PC-9 (cell line): ENCODE data around the gene GPSM1. TPM values are rescaled to one million over a fixed set of nuclear protein-coding genes. Genes with fewer than 3 reads are reported as not detected.

Experiments
- BruUV-seq: library from RNA; stranded (reverse); fragments of 400-500 nt; replicated peaks from 2 replicates; lab custom pipeline; 2021; lab: Mats Ljungman, UMichigan
- CTCF ChIA-PET: fragments of 300-600 bp; sonication (Branson Sonifier 250); formaldehyde crosslinking; loops from one replicate; lab custom pipeline; 2022; ENCODE audit warnings: antibody characterized with exemption; lab: Charles Lee
- POLR2A ChIA-PET: fragments of 300-600 bp; sonication (Branson Sonifier 250); formaldehyde crosslinking; loops from one replicate; lab custom pipeline; 2022; ENCODE audit warnings: antibody characterized with exemption; ENCODE audit not compliant: unreplicated experiment; lab: Charles Lee
- DNase-seq, 2 experiments: peaks; one replicate each; pipeline versions ENCODE4 v3.0.0 to v3.0.0-alpha.2; 2015 to 2022; ENCODE audit warnings: mixed read lengths in 1 of 2
- H2AFZ ChIP-seq: fragments of 200-600 bp; sonication (generic); 2 replicates; pipeline ENCODE4 v1.8.1; 2017; ENCODE audit warnings: antibody characterized with exemption
- H3F3A ChIP-seq: fragments of 200-600 bp; sonication (generic); 2 replicates; pipeline ENCODE4 v1.8.1; 2017; ENCODE audit warnings: antibody characterized with exemption, mild to moderate bottlenecking, low read depth; ENCODE audit not compliant: insufficient read depth
- H3K27ac ChIP-seq: fragments of 200-600 bp; sonication (generic); 2 replicates; pipeline ENCODE4 v1.6.1; 2016; ENCODE audit warnings: mixed run types
- H3K27me3 ChIP-seq: fragments of 200-600 bp; sonication (generic); 2 replicates; pipeline ENCODE4 v1.6.1; 2016; ENCODE audit warnings: low read depth, mixed run types; ENCODE audit not compliant: insufficient read depth
- H3K36me3 ChIP-seq: fragments of 200-600 bp; sonication (generic); 2 replicates; pipeline ENCODE4 v1.6.1; 2016; ENCODE audit warnings: low read depth, mixed run types
- H3K4me1 ChIP-seq: fragments of 200-600 bp; sonication (generic); replicated peaks from 2 replicates; pipeline ENCODE4 v1.6.1; 2016; ENCODE audit warnings: mixed run types; ENCODE audit not compliant: insufficient read depth
- H3K4me2 ChIP-seq: fragments of 200-600 bp; sonication (generic); 2 replicates; pipeline ENCODE4 v1.6.1; 2017; ENCODE audit warnings: mixed run types
- H3K4me3 ChIP-seq: fragments of 200-600 bp; sonication (generic); 2 replicates; pipeline ENCODE4 v1.6.1; 2016; ENCODE audit warnings: mixed run types
- H3K79me2 ChIP-seq: fragments of 200-600 bp; sonication (generic); 2 replicates; pipeline ENCODE4 v1.6.1; 2017; ENCODE audit warnings: low read depth, mixed run types
- H3K9me2 ChIP-seq: fragments of 200-600 bp; sonication (generic); 2 replicates; pipeline ENCODE4 v1.8.1; 2017; ENCODE audit warnings: mild to moderate bottlenecking; ENCODE audit not compliant: insufficient read depth
- H3K9me3 ChIP-seq: fragments of 200-600 bp; sonication (generic); 2 replicates; pipeline ENCODE4 v1.8.1; 2016; ENCODE audit warnings: low read depth; ENCODE audit not compliant: insufficient read depth
- H4K20me1 ChIP-seq: fragments of 200-600 bp; sonication (generic); 2 replicates; pipeline ENCODE4 v1.8.1; 2017; ENCODE audit not compliant: insufficient read depth
- CTCF ChIP-seq: fragments of 200-600 bp; sonication (generic); conservative IDR thresholded peaks from 2 replicates; pipeline ENCODE4 v1.6.1; 2017; ENCODE audit warnings: mixed run types, antibody characterized with exemption, mild to moderate bottlenecking, moderate library complexity
- EZH2 ChIP-seq: fragments of 200-600 bp; sonication (generic); IDR thresholded peaks from 2 replicates; pipeline ENCODE4 v1.8.0; 2017; ENCODE audit warnings: antibody characterized with exemption, low read depth
- intact Hi-C: fragments of 100-400 bp; cut with micrococcal nuclease; formaldehyde crosslinking; loops from one replicate; pipeline ENCODE4 v1.10.0; 2022; ENCODE audit not compliant: unreplicated experiment
- total RNA-seq: library from RNA; stranded (reverse); gene quantifications from 2 replicates; pipeline ENCODE4 v1.2.3, GENCODE V29; 2021

Gene GPSM1
- total RNA-seq, 1 experiment from 2014 or later, result 5.5 TPM

GRCh38 chr9:136287960-136288753 is 39.2 kb upstream of the GPSM1 start:
- no peak for DNase-seq
- no peaks in the 10 kb centered on the region for H3K36me3 ChIP-seq
- ChIA-PET CTCF (no interaction called here), POLR2A (interaction anchor here (0.6 kb wide), 1 partner anchor 525 kb away, joined by 3 read pairs; no protein-coding TSS in a partner anchor)
- H2AFZ ChIP-seq, result no peak overlapping the region
- no peaks in the 10 kb centered on the region for H3K9me2 ChIP-seq
- H3K4me3 ChIP-seq, result no peak overlapping the region
- no peaks in the 10 kb centered on the region for H3K4me1 ChIP-seq
- no peaks in the 10 kb centered on the region for H3K9me3 ChIP-seq
- H3K27me3 ChIP-seq, result peaks cover 36% of the 10 kb centered on the region
- no peaks in the 10 kb centered on the region for H4K20me1 ChIP-seq
- H3K27ac ChIP-seq, result no peak overlapping the region
- H3F3A ChIP-seq, result no peaks in the 10 kb centered on the region; the same call in 1 of the 2 replicates
- TF ChIP-seq CTCF (no peak), EZH2 (no peak)
- intact Hi-C loops, result loop anchor here (10.0 kb wide), 1 partner anchor 323 kb away; the partner anchor contains the start of gene UBAC1
- no peaks in the 10 kb centered on the region for H3K79me2 ChIP-seq
- BruUV-seq, result no TSS peak
- no peak overlapping the region for H3K4me2 ChIP-seq

- H3K4me1 ChIP-seq, result no peaks in the 10 kb centered on the region
- H3K9me2 ChIP-seq, result no peaks in the 10 kb centered on the region
- DNase-seq, result no peak
- no peaks in the 10 kb centered on the region for H4K20me1 ChIP-seq
- no peak for TF ChIP-seq CTCF
- TF ChIP-seq EZH2, result no peak
- H2AFZ ChIP-seq, result no peak overlapping the region
- BruUV-seq, result no TSS peak
- H3K79me2 ChIP-seq, result no peaks in the 10 kb centered on the region
- no peaks in the 10 kb centered on the region for H3K36me3 ChIP-seq
- H3F3A ChIP-seq, result peaks cover 5% of the 10 kb centered on the region; the same call in 1 of the 2 replicates
- intact Hi-C loops, result loop anchor here (10.0 kb wide), 1 partner anchor 325 kb away; the partner anchor contains the start of gene UBAC1
- H3K27ac ChIP-seq, result no peak overlapping the region
- peaks cover 30% of the 10 kb centered on the region for H3K27me3 ChIP-seq
- ChIA-PET CTCF (no interaction called here), POLR2A (no interaction called here)
- no peak overlapping the region for H3K4me3 ChIP-seq
- no peak overlapping the region for H3K4me2 ChIP-seq
- no peaks in the 10 kb centered on the region for H3K9me3 ChIP-seq
Observed at GRCh38 chr9:136289651-136290507, 37.5 kb upstream of the GPSM1 start.

- DNase-seq, result no peak
Observed at GRCh38 chr9:136290508-136291000, 36.8 kb upstream of the GPSM1 start.

More at GRCh38 chr9:136290508-136291000, 36.8 kb upstream of the GPSM1 start:
- Histone ChIP-seq H3K36me3 (no peaks in the 10 kb centered on the region), H3K4me2 (no peak overlapping the region), H3K27me3 (peaks cover 25% of the 10 kb centered on the region), H4K20me1 (no peaks in the 10 kb centered on the region), H3K4me3 (no peak overlapping the region), H3K79me2 (no peaks in the 10 kb centered on the region), H3K27ac (no peak overlapping the region), H3K4me1 (no peaks in the 10 kb centered on the region), H2AFZ (no peak overlapping the region), H3K9me2 (no peaks in the 10 kb centered on the region), H3F3A (peaks cover 5% of the 10 kb centered on the region; the same call in 1 of the 2 replicates), H3K9me3 (no peaks in the 10 kb centered on the region)
- TF ChIP-seq CTCF (no peak), EZH2 (no peak)
- no TSS peak for BruUV-seq
- intact Hi-C loops, result no loop called here
- ChIA-PET POLR2A (no interaction called here), CTCF (no interaction called here)
